ENCODE measurements around the gene OR10P1. TPM values are rescaled to one million over a fixed set of nuclear protein-coding genes. Genes with fewer than 3 reads are reported as not detected.

OR10P1 gene
- polyA plus RNA-seq, 2 of the 4 experiments (the other 2 are of a cell fraction), result not detected

GRCh38 chr12:55636116-55636655 lies 506 bp upstream of the OR10P1 start:
- FAIRE-seq, result no peak
- POLR2A ChIA-PET, result no interaction called here
- H3K27ac ChIP-seq, result no peak overlapping the region
- DNase-seq (ENCODE audit: low read depth in 1 of 2, low spot score in 1 of 2), result no peak
- H3K4me3 ChIP-seq, result no peak overlapping the region
- no peaks in the 10 kb centered on the region for H3K4me1 ChIP-seq
- no peak overlapping the region for H3K4me2 ChIP-seq
- TF ChIP-seq POLR2A (IDR thresholded peaks at IDR 0.05; ENCODE audit: low read length), result no peak
- no peak for TF ChIP-seq CHD2 (IDR thresholded peaks at IDR 0.05; ENCODE audit: low read length, partially characterized antibody)
- TF ChIP-seq CEBPB (IDR thresholded peaks at IDR 0.05), result no peak
- TF ChIP-seq HDAC2 (IDR thresholded peaks at IDR 0.05), result no peak
- TF ChIP-seq POLR2AphosphoS2 (conservative IDR thresholded peaks at IDR 0.05; ENCODE audit: low read length), result no peak
- TF ChIP-seq PHF8 (IDR thresholded peaks at IDR 0.05; ENCODE audit: borderline replicate concordance, low read depth), result no peak
- no peak for TF ChIP-seq HOXB13 (CRISPR knock-in tag; IDR thresholded peaks at IDR 0.05; ENCODE audit: low read depth)
- TF ChIP-seq TFCP2L1 (CRISPR knock-in tag; IDR thresholded peaks at IDR 0.05), result no peak
- no peak for TF ChIP-seq BHLHE40 (IDR thresholded peaks at IDR 0.05; ENCODE audit: low read depth, low read length)
- no peak for TF ChIP-seq EP300 (IDR thresholded peaks at IDR 0.05)
- no peak for TF ChIP-seq BCL3 (IDR thresholded peaks at IDR 0.05)
- TF ChIP-seq ZNF302 (CRISPR knock-in tag; IDR thresholded peaks at IDR 0.05), result no peak
- TF ChIP-seq EHMT2 (IDR thresholded peaks at IDR 0.05; ENCODE audit: low read depth), result no peak
- no peak for TF ChIP-seq HES2 (IDR thresholded peaks at IDR 0.05)
- no peak for TF ChIP-seq CBX8 (IDR thresholded peaks at IDR 0.05)
- TF ChIP-seq RARB (CRISPR knock-in tag; IDR thresholded peaks at IDR 0.05), result no peak
- no peak for TF ChIP-seq RNF2 (IDR thresholded peaks at IDR 0.05; ENCODE audit: borderline replicate concordance, low read depth)
- no peak for TF ChIP-seq SMC3 (IDR thresholded peaks at IDR 0.05)
- CTCF ChIA-PET, result interaction anchor here (0.6 to 1.1 kb wide), 4 partner anchors 16 to 600 kb away, joined by 3 to 6 read pairs (median 3); a partner anchor contains a TSS
- no peaks in the 10 kb centered on the region for H3K9me3 ChIP-seq
- 49% methylated on average over 6 of the region's 6 CpGs for WGBS (ENCODE audit: missing lambda C conversion rate)
- no peak for ATAC-seq

GRCh38 chr12:55637467-55637866 lies 775 bp downstream of the OR10P1 start:
- FAIRE-seq (no peak), DNase-seq (ENCODE audit: low read depth in 1 of 2, low spot score in 1 of 2) (no peak), ATAC-seq (no peak; a peak in 1 of 6 replicates)
- POLR2A ChIA-PET, result no interaction called here
- WGBS (ENCODE audit: missing lambda C conversion rate), result 44% methylated on average over 15 of the region's 15 CpGs
- Histone ChIP-seq H3K4me2 (no peak overlapping the region), H3K4me1 (no peaks in the 10 kb centered on the region), H3K9me3 (no peaks in the 10 kb centered on the region), H3K27ac (no peak overlapping the region), H3K4me3 (no peak overlapping the region)
- no peak for TF ChIP-seq GATA3 (IDR thresholded peaks at IDR 0.05; ENCODE audit: borderline replicate concordance)
- CTCF ChIA-PET, result no interaction called here

- CTCF ChIA-PET, result interaction anchor here (1.5 kb wide), 1 partner anchor 79 kb away, joined by 7 read pairs; the partner anchor contains the start of gene RDH5
- H3K27ac ChIP-seq, result no peak overlapping the region
- no peak for FAIRE-seq
These were observed 4.9 kb downstream of the OR10P1 start for GRCh38 chr12:55641595-55641994.

More at GRCh38 chr12:55641595-55641994, 4.9 kb downstream of the OR10P1 start:
- H3K4me2 ChIP-seq, result no peak overlapping the region
- H3K4me3 ChIP-seq, result no peak overlapping the region
- POLR2A ChIA-PET, result no interaction called here
- H3K4me1 ChIP-seq, result no peaks in the 10 kb centered on the region
- H3K9me3 ChIP-seq, result no peaks in the 10 kb centered on the region
- no peak for DNase-seq (ENCODE audit: low read depth in 1 of 2, low spot score in 1 of 2)
- TF ChIP-seq MAX (IDR thresholded peaks at IDR 0.05) (no peak), EP300 (IDR thresholded peaks at IDR 0.05) (no peak), POLR2AphosphoS2 (conservative IDR thresholded peaks at IDR 0.05; ENCODE audit: low read length) (no peak), RAD21 (conservative IDR thresholded peaks at IDR 0.05 in 1 of 2, IDR thresholded peaks at IDR 0.05 in 1 of 2) (no peak), ELK1 (IDR thresholded peaks at IDR 0.05; ENCODE audit: low read depth, low read length) (no peak), FOXS1 (CRISPR knock-in tag; IDR thresholded peaks at IDR 0.05) (no peak), REST (IDR thresholded peaks at IDR 0.05) (no peak), TP53 (CRISPR knock-in tag; IDR thresholded peaks at IDR 0.05) (no peak), TFCP2L1 (CRISPR knock-in tag; IDR thresholded peaks at IDR 0.05) (no peak), KDM1A (IDR thresholded peaks at IDR 0.05; ENCODE audit: low read depth) (no peak), EHMT2 (IDR thresholded peaks at IDR 0.05; ENCODE audit: low read depth) (no peak), E2F6 (IDR thresholded peaks at IDR 0.05; ENCODE audit: borderline replicate concordance, low read depth) (no peak), ZC3H11A (IDR thresholded peaks at IDR 0.05) (no peak), NR3C1 (IDR thresholded peaks at IDR 0.05) (no peak)
- WGBS (ENCODE audit: missing lambda C conversion rate), result 27% methylated on average over 7 of the region's 7 CpGs
- peak in 1 of 2 experiments; percentile 24; a peak in 1 of 6 replicates for ATAC-seq
